Suprapubic skin (tissue), 4 donors: ENCODE results near the gene PCDHAC2. TPM values are rescaled to one million over a fixed set of nuclear protein-coding genes. Genes with fewer than 3 reads are reported as not detected.
A peak's percentile ranks its signal among the peaks of the same experiment; 100 is the strongest.

Source experiments
- DNase-seq, 2 donors: peaks; one replicate each; pipeline ENCODE4 v3.0.0-alpha.2; 2019; ENCODE audit warnings: low spot score in 2 of 2
- H3K27ac ChIP-seq: fragments of 200-600 bp; sonication (generic); one replicate; pipeline ENCODE4 v1.5.1; 2019
- H3K27me3 ChIP-seq: fragments of 200-600 bp; sonication (generic); one replicate; pipeline ENCODE4 v1.5.1; 2019
- H3K36me3 ChIP-seq: fragments of 200-600 bp; sonication (generic); one replicate; pipeline ENCODE4 v1.5.1; 2019
- H3K4me1 ChIP-seq: fragments of 200-600 bp; sonication (generic); one replicate; pipeline ENCODE4 v1.5.1; 2019
- H3K4me3 ChIP-seq: fragments of 200-600 bp; sonication (generic); one replicate; pipeline ENCODE4 v1.5.1; 2019; ENCODE audit warnings: mild to moderate bottlenecking
- H3K9me3 ChIP-seq: fragments of 200-600 bp; sonication (generic); one replicate; pipeline ENCODE4 v1.5.1; 2019
- EP300 ChIP-seq: sonication (generic); formaldehyde crosslinking; IDR thresholded peaks from one replicate; pipeline ENCODE4 v1.6.1; 2017; ENCODE audit warnings: antibody characterized with exemption
- POLR2A ChIP-seq, 2 donors: fragments of 450-650 bp; IDR thresholded peaks; one replicate each; pipeline ENCODE4 v1.6.1; 2017; ENCODE audit warnings: antibody characterized with exemption in 2 of 2, mild to moderate bottlenecking in 2 of 2, moderate library complexity in 2 of 2
- POLR2AphosphoS5 ChIP-seq, 3 donors: sonication (generic); formaldehyde crosslinking; IDR thresholded peaks; one replicate each; pipeline ENCODE4 v1.6.1; 2017; ENCODE audit warnings: antibody characterized with exemption in 3 of 3
- WGBS: methylation state at CpG from one replicate; pipeline ENCODE4 v1.1.5; 2018; 5-methylcytosine and 5-hydroxymethylcytosine counted together
- total RNA-seq, 4 donors: library from RNA; depleted of rRNA; stranded (reverse); fragments of >200 nt; gene quantifications; one replicate each; pipeline ENCODE4 v1.1.0, GENCODE V29; 2016
- TF ChIP-seq, protein P1 (sequence below), 2 donors: fragments of 200-600 bp in 1 of 2; fragments of 450-650 bp in 1 of 2; sonication (generic) in 1 of 2; IDR thresholded peaks; one replicate each; pipeline ENCODE4 v1.5.1; 2016 to 2019; ENCODE audit warnings: antibody characterized with exemption in 2 of 2, mild to moderate bottlenecking in 1 of 2, moderate library complexity in 1 of 2

PCDHAC2 gene
- total RNA-seq, 4 donors from 2014 or later = 0.13 TPM; not detected in 3

DNA sequence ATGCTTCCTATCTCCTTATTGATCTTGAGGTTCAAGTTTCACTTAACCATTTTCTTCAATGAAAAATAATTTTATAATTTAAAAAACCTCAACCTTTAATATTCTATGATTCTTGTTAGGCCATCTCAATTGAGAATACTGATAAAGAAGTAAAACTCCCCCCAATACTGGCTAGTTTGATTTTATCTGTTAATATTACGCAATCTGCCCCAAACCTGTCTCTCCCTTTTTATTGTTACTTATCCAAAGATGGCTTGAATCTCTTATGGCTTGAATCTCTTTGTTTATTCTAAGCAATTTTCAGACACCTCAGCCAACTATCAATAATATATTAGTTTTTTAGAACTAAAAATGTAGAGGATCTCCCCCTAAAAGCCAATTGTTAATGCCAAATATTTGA is 4.1 kb upstream of the PCDHAC2 start:
- Histone ChIP-seq H3K9me3 (no peaks in the 10 kb centered on the region), H3K4me3 (no peak overlapping the region), H3K27ac (no peak overlapping the region), H3K27me3 (peaks cover 17% of the 10 kb centered on the region), H3K4me1 (peaks cover 14% of the 10 kb centered on the region), H3K36me3 (no peaks in the 10 kb centered on the region)
- DNase-seq = no peak
- TF ChIP-seq POLR2AphosphoS5 (IDR thresholded peaks at IDR 0.05) (no peak), EP300 (no peak), POLR2A (IDR thresholded peaks at IDR 0.05) (no peak)
- TF ChIP-seq, protein P1, sequence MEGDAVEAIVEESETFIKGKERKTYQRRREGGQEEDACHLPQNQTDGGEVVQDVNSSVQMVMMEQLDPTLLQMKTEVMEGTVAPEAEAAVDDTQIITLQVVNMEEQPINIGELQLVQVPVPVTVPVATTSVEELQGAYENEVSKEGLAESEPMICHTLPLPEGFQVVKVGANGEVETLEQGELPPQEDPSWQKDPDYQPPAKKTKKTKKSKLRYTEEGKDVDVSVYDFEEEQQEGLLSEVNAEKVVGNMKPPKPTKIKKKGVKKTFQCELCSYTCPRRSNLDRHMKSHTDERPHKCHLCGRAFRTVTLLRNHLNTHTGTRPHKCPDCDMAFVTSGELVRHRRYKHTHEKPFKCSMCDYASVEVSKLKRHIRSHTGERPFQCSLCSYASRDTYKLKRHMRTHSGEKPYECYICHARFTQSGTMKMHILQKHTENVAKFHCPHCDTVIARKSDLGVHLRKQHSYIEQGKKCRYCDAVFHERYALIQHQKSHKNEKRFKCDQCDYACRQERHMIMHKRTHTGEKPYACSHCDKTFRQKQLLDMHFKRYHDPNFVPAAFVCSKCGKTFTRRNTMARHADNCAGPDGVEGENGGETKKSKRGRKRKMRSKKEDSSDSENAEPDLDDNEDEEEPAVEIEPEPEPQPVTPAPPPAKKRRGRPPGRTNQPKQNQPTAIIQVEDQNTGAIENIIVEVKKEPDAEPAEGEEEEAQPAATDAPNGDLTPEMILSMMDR (IDR thresholded peaks at IDR 0.05) = no peak
- 92% methylated on average over 1 of the region's 1 CpG for whole genome bisulfite sequencing

DNA sequence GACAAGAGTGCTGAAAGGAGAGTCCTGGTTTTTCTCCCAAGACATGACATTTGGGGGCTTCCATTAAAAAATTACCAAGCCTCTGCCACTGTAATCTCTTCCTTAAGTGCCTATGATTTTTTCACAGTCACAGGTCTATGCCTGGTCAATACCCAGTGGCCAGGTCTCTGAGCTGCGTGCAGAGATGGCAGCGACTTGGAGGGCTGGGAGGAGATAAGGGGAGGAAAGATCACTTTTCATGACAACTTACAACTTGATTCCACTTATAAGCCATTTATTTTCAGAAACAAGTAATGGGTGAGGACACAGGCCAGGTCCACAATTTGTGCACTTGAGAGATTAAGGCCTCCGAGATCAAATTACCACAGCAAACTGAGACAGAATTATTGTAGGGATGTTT is 1.9 kb upstream of the PCDHAC2 start:
- DNase-seq = no peak
- H3K36me3 ChIP-seq = no peaks in the 10 kb centered on the region
- no peaks in the 10 kb centered on the region for H3K9me3 ChIP-seq
- H3K4me1 ChIP-seq = peaks cover 15% of the 10 kb centered on the region
- TF ChIP-seq POLR2A (IDR thresholded peaks at IDR 0.05) = no peak
- no peak for TF ChIP-seq EP300
- no peak for TF ChIP-seq POLR2AphosphoS5 (IDR thresholded peaks at IDR 0.05)
- TF ChIP-seq, protein P1 (IDR thresholded peaks at IDR 0.05) = no peak
- H3K4me3 ChIP-seq = no peak overlapping the region
- 84% methylated on average over 3 of the region's 3 CpGs for WGBS
- no peak overlapping the region for H3K27ac ChIP-seq
- peaks cover 25% of the 10 kb centered on the region for H3K27me3 ChIP-seq

DNA sequence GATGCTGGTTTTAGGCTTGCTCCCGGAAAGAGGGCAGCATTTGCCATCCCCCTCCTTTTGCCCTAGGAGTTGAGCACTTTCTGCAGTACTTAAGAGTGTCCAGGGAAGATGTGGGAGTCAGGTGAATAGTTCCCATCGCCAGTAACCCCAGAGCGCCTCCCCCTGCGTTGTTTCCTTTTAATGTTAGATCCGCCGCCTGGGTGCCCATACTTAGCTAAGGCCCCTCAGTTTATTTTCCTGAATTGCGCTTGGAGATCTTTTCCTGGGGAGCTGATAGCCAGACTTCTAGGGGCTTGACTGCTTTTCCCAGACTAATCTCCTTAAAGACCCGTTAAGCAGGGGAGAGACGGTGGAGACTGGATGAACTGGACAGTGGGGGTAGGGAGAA is 377 bp upstream of the PCDHAC2 start:
- Histone ChIP-seq H3K9me3 (no peaks in the 10 kb centered on the region), H3K4me3 (peak overlapping the region; percentile 53), H3K27ac (no peak overlapping the region), H3K36me3 (no peaks in the 10 kb centered on the region), H3K27me3 (peaks cover 25% of the 10 kb centered on the region), H3K4me1 (peaks cover 15% of the 10 kb centered on the region)
- no peak for TF ChIP-seq EP300
- no peak for TF ChIP-seq POLR2AphosphoS5 (IDR thresholded peaks at IDR 0.05)
- TF ChIP-seq POLR2A (IDR thresholded peaks at IDR 0.05) = no peak
- TF ChIP-seq, protein P1 (IDR thresholded peaks at IDR 0.05) = no peak
- WGBS = 2% methylated on average over 9 of the region's 9 CpGs
- DNase-seq = no peak

DNA sequence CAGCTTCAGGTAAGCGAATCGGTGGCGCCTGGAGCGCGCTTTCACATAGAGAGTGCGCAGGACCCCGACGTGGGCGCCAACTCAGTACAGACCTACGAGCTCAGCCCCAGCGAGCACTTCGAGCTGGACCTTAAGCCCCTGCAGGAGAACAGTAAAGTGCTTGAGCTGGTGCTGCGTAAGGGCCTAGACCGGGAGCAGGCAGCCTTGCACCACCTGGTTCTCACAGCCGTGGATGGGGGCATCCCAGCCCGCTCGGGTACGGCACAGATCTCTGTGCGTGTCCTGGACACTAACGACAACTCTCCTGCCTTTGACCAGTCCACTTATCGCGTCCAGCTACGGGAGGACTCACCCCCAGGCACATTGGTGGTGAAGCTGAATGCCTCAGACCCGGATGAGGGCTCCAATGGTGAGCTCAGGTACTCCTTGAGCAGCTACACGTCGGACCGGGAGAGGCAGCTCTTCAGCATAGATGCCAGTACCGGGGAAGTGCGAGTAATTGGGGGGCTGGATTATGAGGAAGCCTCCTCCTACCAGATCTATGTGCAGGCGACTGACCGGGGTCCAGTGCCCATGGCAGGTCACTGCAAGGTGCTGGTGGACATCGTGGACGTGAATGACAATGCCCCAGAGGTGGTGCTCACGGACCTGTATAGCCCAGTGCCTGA is 1.1 kb downstream of the PCDHAC2 start:
- no peak for DNase-seq
- no peak for TF ChIP-seq POLR2AphosphoS5 (IDR thresholded peaks at IDR 0.05)
- TF ChIP-seq EP300 = no peak
- TF ChIP-seq, protein P1 (IDR thresholded peaks at IDR 0.05) = no peak
- TF ChIP-seq POLR2A (IDR thresholded peaks at IDR 0.05) = no peak
- peaks cover 25% of the 10 kb centered on the region for H3K27me3 ChIP-seq
- H3K27ac ChIP-seq = no peak overlapping the region
- peaks cover 15% of the 10 kb centered on the region for H3K4me1 ChIP-seq
- no peaks in the 10 kb centered on the region for H3K36me3 ChIP-seq
- H3K4me3 ChIP-seq = peak overlapping the region; percentile 53
- no peaks in the 10 kb centered on the region for H3K9me3 ChIP-seq
- 69% methylated on average over 13 of the region's 34 CpGs for WGBS

DNA sequence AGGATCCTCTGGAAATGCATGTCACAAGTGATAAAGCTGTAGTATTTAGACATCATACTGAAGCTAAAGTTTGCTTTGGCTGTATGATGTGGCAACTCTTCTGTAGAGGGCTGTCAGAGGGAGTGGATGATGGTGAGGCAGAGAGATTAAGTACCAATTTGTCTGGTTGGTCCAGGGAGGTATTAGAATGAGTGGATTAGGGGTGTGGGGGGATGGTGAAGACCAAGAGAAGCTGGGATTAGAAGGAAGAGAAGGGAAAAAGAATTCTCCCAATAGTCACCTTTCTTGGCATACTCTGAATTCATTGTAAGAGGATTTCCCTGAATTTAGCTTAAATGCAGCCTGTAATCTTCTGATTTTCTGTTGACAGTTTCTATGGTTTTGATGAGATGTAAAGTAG is 3.6 kb downstream of the PCDHAC2 start:
- no peaks in the 10 kb centered on the region for H3K9me3 ChIP-seq
- TF ChIP-seq, protein P1 (IDR thresholded peaks at IDR 0.05) = no peak
- no peak for TF ChIP-seq POLR2AphosphoS5 (IDR thresholded peaks at IDR 0.05)
- TF ChIP-seq POLR2A (IDR thresholded peaks at IDR 0.05) = no peak
- no peak for TF ChIP-seq EP300
- H3K27ac ChIP-seq = no peak overlapping the region
- H3K27me3 ChIP-seq = peaks cover 19% of the 10 kb centered on the region
- H3K4me1 ChIP-seq = peaks cover 15% of the 10 kb centered on the region
- no peak for DNase-seq
- no peak overlapping the region for H3K4me3 ChIP-seq
- no peaks in the 10 kb centered on the region for H3K36me3 ChIP-seq
